ENCODE data around the gene PRDM15.

PRDM15 gene

GRCh38 chr21:41752231-41752681 lies 126.9 kb downstream of the PRDM15 start:
- no peaks in the 10 kb centered on the region for H3K9me3 ChIP-seq
- intact Hi-C loops (cut with DNase I; ENCODE audit: low total_unique reads), result no loop called here
- H3K36me3 ChIP-seq, result peaks cover 0 to 42% (median 6%) of the 10 kb centered on the region in 3 donors
- H3K4me3 ChIP-seq, result no peak overlapping the region
- DNase-seq, result no peak
- no peak for TF ChIP-seq CTCF (IDR thresholded peaks at IDR 0.05)
- peaks cover 0 to 35% (median 25%) of the 10 kb centered on the region in 4 donors for H3K4me1 ChIP-seq
- H3K27ac ChIP-seq, result peak overlapping the region; percentile 31 to 38
- H3K27me3 ChIP-seq, result no peaks in the 10 kb centered on the region

GRCh38 chr21:41751611-41752011 lies 127.5 kb downstream of the PRDM15 start:
- peak overlapping the region; percentile 31 to 38 for H3K27ac ChIP-seq
- H3K4me1 ChIP-seq, result peaks cover 0 to 35% (median 25%) of the 10 kb centered on the region in 4 donors
- intact Hi-C loops (cut with DNase I; ENCODE audit: low total_unique reads), result no loop called here
- DNase-seq, result no peak
- H3K27me3 ChIP-seq, result no peaks in the 10 kb centered on the region
- no peak for TF ChIP-seq CTCF (IDR thresholded peaks at IDR 0.05)
- H3K4me3 ChIP-seq, result no peak overlapping the region
- H3K9me3 ChIP-seq, result no peaks in the 10 kb centered on the region
- peaks cover 0 to 48% (median 6%) of the 10 kb centered on the region in 3 donors for H3K36me3 ChIP-seq

GRCh38 chr21:41750532-41751151 lies 128.5 kb downstream of the PRDM15 start:
- Histone ChIP-seq H3K36me3 (peaks cover 0 to 48% (median 6%) of the 10 kb centered on the region in 3 donors), H3K4me1 (peaks cover 0 to 35% (median 25%) of the 10 kb centered on the region in 4 donors), H3K4me3 (no peak overlapping the region), H3K27ac (no peak overlapping the region), H3K9me3 (no peaks in the 10 kb centered on the region), H3K27me3 (no peaks in the 10 kb centered on the region)
- TF ChIP-seq CTCF (IDR thresholded peaks at IDR 0.05), result no peak
- DNase-seq, result no peak
- intact Hi-C loops (cut with DNase I; ENCODE audit: low total_unique reads), result no loop called here

- intact Hi-C loops (cut with DNase I; ENCODE audit: low total_unique reads), result no loop called here
- DNase-seq, result no peak
- Histone ChIP-seq H3K36me3 (peaks cover 0 to 48% (median 6%) of the 10 kb centered on the region in 3 donors), H3K4me1 (peaks cover 0 to 35% (median 25%) of the 10 kb centered on the region in 4 donors), H3K27ac (no peak overlapping the region), H3K4me3 (no peak overlapping the region), H3K27me3 (no peaks in the 10 kb centered on the region), H3K9me3 (no peaks in the 10 kb centered on the region)
- TF ChIP-seq CTCF (IDR thresholded peaks at IDR 0.05), result no peak
Observed at GRCh38 chr21:41750051-41750450, 129.1 kb downstream of the PRDM15 start.

- no peak for DNase-seq
Observed at GRCh38 chr21:41749286-41749685, 129.9 kb downstream of the PRDM15 start.

More at GRCh38 chr21:41749286-41749685, 129.9 kb downstream of the PRDM15 start:
- Histone ChIP-seq H3K36me3 (peaks cover 0 to 49% (median 6%) of the 10 kb centered on the region in 3 donors), H3K27ac (no peak overlapping the region), H3K4me1 (peaks cover 0 to 34% (median 22%) of the 10 kb centered on the region in 4 donors), H3K9me3 (no peaks in the 10 kb centered on the region), H3K27me3 (no peaks in the 10 kb centered on the region), H3K4me3 (no peak overlapping the region)
- TF ChIP-seq CTCF (IDR thresholded peaks at IDR 0.05), result no peak
- intact Hi-C loops (cut with DNase I; ENCODE audit: low total_unique reads), result no loop called here

Measured in tibial artery (tissue), 4 donors.